NCI-H2081 treated with DMSO at 0.1 percent for 48 hours (cell line): ENCODE measurements around the gene CFAP58.

Source experiments
- DNase-seq: peaks from one replicate; lab custom pipeline; 2025; lab: John Stamatoyannopoulos, UW

The CFAP58 gene

DNA sequence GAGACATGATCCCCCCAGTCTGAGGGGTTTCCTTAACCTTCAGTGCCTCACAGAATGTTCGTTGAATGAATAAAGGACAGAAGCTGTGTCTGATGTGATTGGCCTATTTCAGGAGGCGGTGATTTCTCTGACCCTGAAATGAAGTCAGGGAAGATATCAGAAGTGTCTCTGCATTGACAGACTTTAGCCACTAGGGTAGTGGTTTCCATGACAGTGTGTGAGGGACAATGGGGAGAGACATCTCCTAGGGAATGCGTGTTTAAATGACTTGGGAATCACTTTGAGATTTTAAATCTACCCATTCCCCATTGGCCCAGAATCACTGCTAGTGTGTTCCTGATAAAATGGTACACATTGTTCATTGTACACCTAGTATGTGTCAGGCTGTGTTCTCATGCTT is 132.0 kb downstream of the CFAP58 start:
- DNase-seq = no peak

DNA sequence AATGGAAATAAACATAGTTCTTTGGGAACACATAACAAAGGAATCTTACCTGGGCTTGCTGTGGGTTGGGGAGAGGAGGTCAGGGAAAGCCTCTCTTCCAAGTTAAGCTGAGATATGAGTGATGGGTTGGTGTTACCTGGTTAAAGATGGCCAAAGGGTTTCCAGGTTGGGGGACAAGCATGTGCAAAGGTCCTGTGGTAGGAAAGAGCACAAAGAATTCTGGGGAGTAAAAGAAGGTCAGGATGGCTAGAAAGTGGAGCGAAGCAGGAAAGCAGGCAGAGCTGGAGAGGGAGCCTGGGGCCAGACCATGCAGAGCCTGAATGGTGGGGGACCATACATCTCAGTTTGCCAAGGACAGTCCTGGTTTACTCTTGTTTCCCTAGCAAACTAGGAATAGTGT is 133.2 kb downstream of the CFAP58 start:
- DNase-seq = no peak

DNA sequence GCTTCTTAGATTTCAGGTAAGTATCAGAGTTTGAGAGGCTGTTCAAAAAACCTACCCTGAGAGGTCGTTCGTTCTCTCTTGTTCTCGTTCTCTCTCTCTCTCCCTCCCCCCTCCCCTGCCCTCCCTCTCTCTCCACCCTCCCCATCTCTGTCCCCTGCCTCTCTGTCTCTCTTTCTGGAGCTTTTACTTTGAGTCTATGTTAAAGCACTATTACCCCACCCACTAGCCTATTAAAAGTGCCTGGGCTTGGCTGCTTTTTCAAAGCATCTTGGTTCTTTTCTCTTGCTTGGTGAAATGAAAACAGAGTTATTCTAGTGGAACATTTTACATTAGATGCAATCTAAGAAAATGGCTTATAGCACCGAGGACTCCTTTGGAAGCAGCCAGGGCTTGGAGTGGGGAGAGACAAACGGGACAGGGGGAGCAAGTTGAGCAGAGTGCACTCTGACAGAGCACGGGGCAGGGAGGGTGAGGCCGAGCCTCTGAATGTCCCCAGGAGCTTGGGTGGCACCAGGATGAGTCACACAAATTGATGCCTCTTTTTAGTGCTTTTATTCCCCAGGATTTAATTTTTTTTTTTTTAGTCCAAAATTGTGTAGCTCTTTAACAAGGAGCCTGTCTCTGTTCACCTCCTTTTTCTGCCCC is 134.3 kb downstream of the CFAP58 start:
- no peak for DNase-seq

DNA sequence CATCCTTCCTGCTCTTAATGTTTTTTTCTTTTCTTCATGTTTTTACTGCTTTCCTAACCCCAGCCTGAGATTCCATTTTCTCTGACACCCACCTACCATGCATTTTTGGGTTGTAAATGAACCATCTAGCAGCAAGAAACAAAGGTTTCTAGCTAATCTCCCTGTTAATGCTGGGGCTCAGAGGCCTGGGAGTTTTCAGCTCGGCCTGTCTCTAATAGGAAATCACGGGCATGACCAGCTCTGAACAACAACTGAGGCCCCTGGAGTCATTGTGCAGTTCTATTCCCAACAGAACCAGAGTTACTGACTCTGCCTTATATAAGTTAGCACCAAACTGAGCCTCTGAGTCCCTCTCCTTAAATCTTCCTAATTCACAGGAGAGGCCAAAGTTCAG is 134.8 kb downstream of the CFAP58 start:
- DNase-seq = no peak

DNA sequence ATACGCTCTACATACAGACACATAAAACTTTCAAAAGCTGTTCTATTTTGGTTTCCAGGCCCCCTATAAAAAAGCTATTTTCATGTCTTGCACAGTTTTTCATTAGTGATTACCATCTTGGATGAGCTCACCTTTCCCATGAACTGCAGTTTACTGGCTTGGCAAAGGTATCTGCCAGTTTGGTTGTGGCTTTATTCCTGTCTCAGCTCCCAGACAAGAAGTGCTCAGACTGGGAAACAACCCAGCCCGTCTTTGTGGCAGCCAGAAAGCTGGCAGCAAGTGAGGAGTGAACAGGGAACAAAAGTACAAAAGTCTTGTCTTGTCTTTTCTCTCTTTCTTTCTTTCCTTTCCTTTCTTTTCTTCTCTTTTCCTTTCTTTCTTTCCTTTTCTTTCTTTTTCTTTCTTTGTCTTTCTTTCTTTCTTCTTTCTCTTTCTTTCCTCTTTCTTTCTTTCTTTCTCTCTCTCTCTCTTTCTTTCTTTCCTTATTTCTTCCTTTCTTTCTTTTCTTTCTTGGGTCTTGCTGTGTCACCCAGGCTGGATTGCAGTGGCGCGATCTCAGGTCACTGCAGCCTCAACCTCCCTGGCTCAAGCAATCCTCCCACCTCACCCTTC is 138.8 kb downstream of the CFAP58 start:
- DNase-seq = no peak

DNA sequence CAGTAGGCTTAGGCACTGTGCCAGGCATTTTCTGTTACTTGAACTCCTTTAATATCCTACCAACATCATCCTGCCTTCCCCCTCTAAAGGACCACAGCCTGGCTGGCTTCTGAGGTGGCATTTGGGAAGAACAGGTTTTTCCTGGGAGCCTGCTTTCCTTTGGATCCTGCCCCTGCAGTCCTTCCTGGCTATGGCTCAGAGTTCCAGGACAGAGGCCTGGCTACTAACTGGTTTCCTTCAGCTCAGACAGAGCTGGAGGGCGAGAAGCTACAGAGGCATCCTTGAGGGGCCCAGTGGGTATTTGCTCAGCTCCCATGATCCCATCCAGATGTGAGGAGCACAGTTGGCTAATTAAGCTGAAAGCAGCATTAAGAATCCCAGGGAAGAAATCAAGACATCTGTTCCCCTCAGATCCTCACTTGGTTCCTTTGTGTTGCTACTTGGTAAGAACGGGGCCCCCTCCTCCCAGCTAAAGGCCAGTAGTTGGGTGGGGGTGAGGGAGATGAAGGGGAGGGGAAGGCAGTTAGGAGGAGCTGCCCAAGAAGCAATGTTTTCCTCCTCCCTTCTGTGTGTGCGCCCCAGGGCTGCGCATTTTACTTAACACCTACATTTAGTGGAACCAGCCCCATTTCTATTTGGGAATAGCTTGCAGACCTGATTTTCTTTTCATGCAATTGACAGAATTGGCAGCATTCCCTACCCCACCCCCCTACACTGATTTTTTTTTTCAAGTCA is 144.9 kb downstream of the CFAP58 start:
- DNase-seq = no peak

DNA sequence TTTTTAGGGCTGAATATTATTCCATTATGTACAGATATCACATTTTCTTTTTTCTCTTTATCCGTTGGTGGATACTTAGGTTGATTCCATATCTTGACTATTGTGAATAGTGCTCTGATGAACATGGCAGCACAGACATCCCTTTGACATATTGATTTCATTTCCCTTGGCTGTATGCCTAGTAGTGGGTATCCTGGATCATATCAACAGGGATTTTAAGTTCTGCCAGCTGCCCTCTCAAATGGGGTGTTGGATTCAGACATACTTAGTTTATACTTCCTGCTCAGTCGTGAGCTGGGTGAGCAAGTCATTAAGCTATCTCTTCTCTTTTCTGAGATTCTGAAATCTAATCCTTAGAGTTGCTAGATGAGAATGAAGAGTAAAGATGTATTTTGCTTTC is 147.8 kb downstream of the CFAP58 start:
- DNase-seq = no peak

DNA sequence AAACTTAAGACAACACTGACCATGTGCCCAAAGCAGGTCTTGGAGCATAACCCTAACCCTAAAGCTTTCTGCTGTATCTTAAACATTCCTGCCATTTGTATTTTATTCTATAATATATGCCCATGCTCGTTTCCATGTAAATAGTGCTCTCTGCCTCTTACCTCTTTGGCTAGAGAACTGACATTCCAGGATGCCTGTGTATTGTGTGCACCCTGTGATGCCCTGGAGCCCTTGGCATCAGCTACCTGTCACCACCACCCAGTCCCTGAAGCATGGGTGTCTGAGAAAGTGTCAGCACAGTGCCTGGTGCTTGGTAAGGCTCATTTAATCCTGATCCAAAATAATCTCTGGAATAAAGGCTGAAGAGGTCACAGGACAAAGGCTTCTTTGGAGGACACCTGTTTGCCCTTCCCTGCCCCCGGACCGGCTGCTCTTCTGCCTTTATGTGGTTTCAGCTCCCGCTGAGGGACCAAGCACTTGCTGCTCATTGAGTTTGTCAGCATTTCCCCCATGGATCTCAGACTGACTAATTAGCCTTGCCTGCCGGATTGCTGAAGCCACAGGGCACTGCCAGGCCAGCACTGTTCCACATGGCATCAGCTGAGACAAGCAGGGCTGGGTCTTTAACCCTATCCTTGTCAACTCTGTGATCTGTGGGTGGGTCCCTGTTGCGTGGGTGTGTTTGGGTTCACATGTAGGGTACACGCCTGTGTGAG is 148.4 kb downstream of the CFAP58 start:
- no peak for DNase-seq

DNA sequence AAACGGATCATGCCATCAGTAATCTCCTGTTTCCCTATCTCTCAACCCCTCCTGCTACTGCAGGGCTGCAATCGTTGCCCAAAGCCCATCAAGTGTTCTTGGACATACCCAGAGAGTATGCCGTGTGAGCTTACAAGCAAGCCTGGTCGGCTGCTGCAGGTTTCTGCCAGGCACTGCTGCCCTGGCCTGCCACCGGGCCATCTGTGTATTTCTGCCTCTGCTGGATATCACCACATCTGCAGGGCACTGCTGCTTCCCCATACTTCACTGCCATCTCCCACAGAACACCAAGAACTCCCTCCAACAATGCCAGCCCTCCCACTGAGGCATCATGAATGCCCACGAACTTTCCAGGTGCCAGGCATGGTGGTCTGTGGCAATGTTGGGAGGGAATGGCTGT is 149.3 kb downstream of the CFAP58 start:
- DNase-seq = no peak
